Kidney (tissue), 14 donors: ENCODE results near the gene SPACA9. TPM values are rescaled to one million over a fixed set of nuclear protein-coding genes. Genes with fewer than 3 reads are reported as not detected.

Experiments used
- DNase-seq, 5 donors: peaks; one replicate each; pipeline ENCODE4 v3.0.0-alpha.2; 2013 to 2020
- FAIRE-seq: peaks from 2 replicates; lab custom pipeline; 2012; peaks lifted over from hg19 to GRCh38; lab: Jason Lieb, UNC
- H3K27ac ChIP-seq, 2 donors: one replicate each; pipeline ENCODE4 v1.7.0; 2013; ENCODE audit warnings: low read depth in 2 of 2, low read length in 2 of 2, inconsistent platforms in 1 of 2
- H3K27me3 ChIP-seq: one replicate; pipeline ENCODE4 v1.7.1; 2013; ENCODE audit warnings: low read length, inconsistent platforms; ENCODE audit not compliant: control insufficient read depth, insufficient read depth
- H3K36me3 ChIP-seq, 3 donors: one replicate each; pipeline versions ENCODE4 v1.7.0 to v1.7.1; 2013; ENCODE audit warnings: low read length in 3 of 3, control low read depth in 1 of 3, inconsistent platforms in 1 of 3; ENCODE audit not compliant: insufficient read depth in 3 of 3, control insufficient read depth in 2 of 3
- H3K4me1 ChIP-seq, 3 donors: one replicate each; pipeline versions ENCODE4 v1.7.0 to v1.7.1; 2013; ENCODE audit warnings: low read length in 3 of 3, inconsistent platforms in 1 of 3, low read depth in 1 of 3; ENCODE audit not compliant: control insufficient read depth in 2 of 3, insufficient read depth in 2 of 3
- H3K4me3 ChIP-seq, 3 donors: one replicate each; pipeline versions ENCODE4 v1.7.0 to v1.8.1; 2013; ENCODE audit warnings: low read length in 3 of 3, control low read depth in 1 of 3, inconsistent platforms in 1 of 3
- H3K9ac ChIP-seq, 3 donors: one replicate each; pipeline versions ENCODE4 v1.7.0 to v1.7.1; 2013; ENCODE audit warnings: low read length in 3 of 3, control low read depth in 1 of 3, inconsistent platforms in 1 of 3
- H3K9me3 ChIP-seq, 3 donors: one replicate each; pipeline versions ENCODE4 v1.7.0 to v1.7.1; 2013; ENCODE audit warnings: low read length in 3 of 3, control low read depth in 1 of 3, inconsistent platforms in 1 of 3; ENCODE audit not compliant: control insufficient read depth in 2 of 3, insufficient read depth in 1 of 3
- intact Hi-C: fragments of 100-400 bp; cut with DNase I; formaldehyde crosslinking; loops from one replicate; pipeline ENCODE4 v1.11.1; 2022
- polyA plus RNA-seq: library from polyadenylated mRNA; stranded (reverse); fragments of 350-450 nt; fragmentation: Illumina TruSeq; extraction: RNeasy Lipid Tissue Mini Kit (QIAGEN cat#74804); gene quantifications from one replicate; pipeline ENCODE4 v1.2.3, GENCODE V29; 2014; ENCODE audit warnings: low read depth, low replicate concordance; ENCODE audit not compliant: insufficient read depth
- total RNA-seq: library from RNA; stranded (reverse); fragmentation: NEBNext Ultra II Directional; extraction: Animal tissue kit (Norgen Biotek cat#: 25700); gene quantifications from one replicate; pipeline ENCODE4 v1.2.1, GENCODE V29; 2021
- TF ChIP-seq, protein P1 (sequence below): IDR thresholded peaks from 3 replicates; pipeline ENCODE4 v1.5.1; 2012; ENCODE audit warnings: mild to moderate bottlenecking, moderate library complexity, borderline replicate concordance; ENCODE audit not compliant: insufficient read depth; ENCODE audit errors: extremely low read depth
- donor health status: control.
- donor health status: control.
- donor health status: control.
- donor health status: control.
- donor health status: control.
- donor health status: DM: yes; HTN: yes; CAD: no.
- donor health status: Normal renal cell carcinoma (clear cell type).

SPACA9 gene
- total and polyA plus RNA-seq, 2 donors from 2014 or later, result 8.7 to 17.1 TPM

DNA sequence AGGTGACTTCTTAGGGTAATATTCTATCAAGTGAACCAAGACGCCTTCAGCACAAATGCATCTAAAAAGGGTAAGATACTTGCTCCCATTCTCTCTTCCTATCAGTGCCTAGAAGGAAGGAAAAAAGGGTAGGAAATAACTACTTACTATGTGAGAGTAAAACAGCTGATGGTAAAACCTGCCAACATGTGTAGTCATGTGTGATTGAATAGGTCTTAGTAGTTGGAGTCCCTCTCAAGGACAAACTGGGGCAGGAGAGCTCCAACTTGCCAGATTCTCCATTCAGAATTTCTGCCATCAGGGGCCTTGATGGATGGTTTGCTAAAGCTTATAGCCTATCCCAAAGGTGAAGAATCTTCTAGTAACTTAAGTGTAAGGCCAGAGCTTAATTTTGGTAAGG is 60.5 kb downstream of the SPACA9 start:
- TF ChIP-seq, protein P1, sequence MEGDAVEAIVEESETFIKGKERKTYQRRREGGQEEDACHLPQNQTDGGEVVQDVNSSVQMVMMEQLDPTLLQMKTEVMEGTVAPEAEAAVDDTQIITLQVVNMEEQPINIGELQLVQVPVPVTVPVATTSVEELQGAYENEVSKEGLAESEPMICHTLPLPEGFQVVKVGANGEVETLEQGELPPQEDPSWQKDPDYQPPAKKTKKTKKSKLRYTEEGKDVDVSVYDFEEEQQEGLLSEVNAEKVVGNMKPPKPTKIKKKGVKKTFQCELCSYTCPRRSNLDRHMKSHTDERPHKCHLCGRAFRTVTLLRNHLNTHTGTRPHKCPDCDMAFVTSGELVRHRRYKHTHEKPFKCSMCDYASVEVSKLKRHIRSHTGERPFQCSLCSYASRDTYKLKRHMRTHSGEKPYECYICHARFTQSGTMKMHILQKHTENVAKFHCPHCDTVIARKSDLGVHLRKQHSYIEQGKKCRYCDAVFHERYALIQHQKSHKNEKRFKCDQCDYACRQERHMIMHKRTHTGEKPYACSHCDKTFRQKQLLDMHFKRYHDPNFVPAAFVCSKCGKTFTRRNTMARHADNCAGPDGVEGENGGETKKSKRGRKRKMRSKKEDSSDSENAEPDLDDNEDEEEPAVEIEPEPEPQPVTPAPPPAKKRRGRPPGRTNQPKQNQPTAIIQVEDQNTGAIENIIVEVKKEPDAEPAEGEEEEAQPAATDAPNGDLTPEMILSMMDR, result no peak
- FAIRE-seq (no peak), DNase-seq (no peak)

More for the DNA sequence above, 60.5 kb downstream of the SPACA9 start:
- intact Hi-C loops, result no loop called here
- H3K9me3 ChIP-seq, result no peaks in the 10 kb centered on the region
- no peaks in the 10 kb centered on the region for H3K27me3 ChIP-seq
- H3K36me3 ChIP-seq, result peaks cover 0 to 3% (median 0%) of the 10 kb centered on the region in 3 donors
- no peak overlapping the region for H3K9ac ChIP-seq
- peak overlapping the region; percentile 4 to 8 for H3K27ac ChIP-seq
- peaks cover 4 to 12% (median 6%) of the 10 kb centered on the region in 3 donors for H3K4me1 ChIP-seq
- H3K4me3 ChIP-seq, result no peak overlapping the region

Other genes starting within 250 kb of the SPACA9 start
- gene DDX31, start 208.9 kb upstream of the SPACA9 start, total RNA-seq, result 27.6 TPM
- 6.4 TPM for gene DDX31, start 208.9 kb upstream of the SPACA9 start, polyA plus RNA-seq
- gene GTF3C4, start 208.4 kb upstream of the SPACA9 start, total RNA-seq, result 21.0 TPM
- gene GTF3C4, start 208.4 kb upstream of the SPACA9 start, polyA plus RNA-seq, result 3.7 TPM
- 6.3 TPM for gene AK8, start 614 bp upstream of the SPACA9 start, total RNA-seq
- gene AK8, start 614 bp upstream of the SPACA9 start, polyA plus RNA-seq, result 6.2 TPM
- 45.4 TPM for gene TSC1, start 65.7 kb downstream of the SPACA9 start, total RNA-seq
- 13.1 TPM for gene TSC1, start 65.7 kb downstream of the SPACA9 start, polyA plus RNA-seq
- gene GFI1B, start 99.8 kb downstream of the SPACA9 start, total RNA-seq, result 0.28 TPM
- gene GFI1B, start 99.8 kb downstream of the SPACA9 start, polyA plus RNA-seq, result not detected
- 47.7 TPM for gene GTF3C5, start 152.1 kb downstream of the SPACA9 start, total RNA-seq
- 38.0 TPM for gene GTF3C5, start 152.1 kb downstream of the SPACA9 start, polyA plus RNA-seq
- gene CEL, start 183.1 kb downstream of the SPACA9 start, total RNA-seq, result 1.0 TPM
- 16.7 TPM for gene CEL, start 183.1 kb downstream of the SPACA9 start, polyA plus RNA-seq
- 43.3 TPM for gene RALGDS, start 242.3 kb downstream of the SPACA9 start, total RNA-seq
- 13.0 TPM for gene RALGDS, start 242.3 kb downstream of the SPACA9 start, polyA plus RNA-seq